ENCODE data around the gene TNFRSF11A. TPM values are rescaled to one million over a fixed set of nuclear protein-coding genes. Genes with fewer than 3 reads are reported as not detected.

TNFRSF11A gene
- total RNA-seq, 1 donor from 2014 or later: 89.9 TPM

DNA sequence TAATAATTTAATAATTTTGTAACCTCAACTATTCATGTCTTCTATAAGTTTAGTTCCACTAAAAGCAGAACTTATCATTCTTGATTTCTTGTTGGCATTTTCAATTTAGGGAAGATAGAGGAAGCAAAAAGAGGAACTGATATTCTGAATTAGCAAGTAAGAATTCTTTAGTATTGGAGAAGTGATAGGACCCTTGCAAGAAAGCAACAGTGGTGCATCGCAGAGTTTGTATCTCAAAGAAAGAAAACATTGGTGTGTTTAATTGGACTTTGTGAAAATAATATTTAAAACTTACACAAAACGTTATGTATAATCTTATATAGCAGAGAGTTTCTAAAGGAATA lies 36.5 kb upstream of the TNFRSF11A start:
- DNase-seq (ENCODE audit: low spot score): no peak
- no peaks in the 10 kb centered on the region for H3K4me1 Mint-ChIP-seq (ENCODE audit: unreplicated experiment)
- TF ChIP-seq CTCF (IDR thresholded peaks at IDR 0.05; ENCODE audit: unreplicated experiment): no peak
- no peaks in the 10 kb centered on the region for H3K9me3 Mint-ChIP-seq (ENCODE audit: unreplicated experiment)
- H3K4me3 Mint-ChIP-seq (ENCODE audit: unreplicated experiment): no peak overlapping the region
- H3K36me3 Mint-ChIP-seq (ENCODE audit: low read depth, unreplicated experiment): peaks cover 5% of the 10 kb centered on the region
- H3K27me3 Mint-ChIP-seq (ENCODE audit: unreplicated experiment): peaks cover 3% of the 10 kb centered on the region
- no peak overlapping the region for H3K27ac Mint-ChIP-seq (ENCODE audit: unreplicated experiment)

- Mint-ChIP-seq H3K27ac (ENCODE audit: unreplicated experiment) (no peak overlapping the region), H3K9me3 (ENCODE audit: unreplicated experiment) (no peaks in the 10 kb centered on the region), H3K4me1 (ENCODE audit: unreplicated experiment) (no peaks in the 10 kb centered on the region), H3K4me3 (ENCODE audit: unreplicated experiment) (no peak overlapping the region), H3K27me3 (ENCODE audit: unreplicated experiment) (peaks cover 3% of the 10 kb centered on the region), H3K36me3 (ENCODE audit: low read depth, unreplicated experiment) (peaks cover 5% of the 10 kb centered on the region)
- TF ChIP-seq CTCF (IDR thresholded peaks at IDR 0.05; ENCODE audit: unreplicated experiment): no peak
- DNase-seq (ENCODE audit: low spot score): no peak
Measured at GRCh38 chr18:62289047-62289446, 36.1 kb upstream of the TNFRSF11A start.

DNA sequence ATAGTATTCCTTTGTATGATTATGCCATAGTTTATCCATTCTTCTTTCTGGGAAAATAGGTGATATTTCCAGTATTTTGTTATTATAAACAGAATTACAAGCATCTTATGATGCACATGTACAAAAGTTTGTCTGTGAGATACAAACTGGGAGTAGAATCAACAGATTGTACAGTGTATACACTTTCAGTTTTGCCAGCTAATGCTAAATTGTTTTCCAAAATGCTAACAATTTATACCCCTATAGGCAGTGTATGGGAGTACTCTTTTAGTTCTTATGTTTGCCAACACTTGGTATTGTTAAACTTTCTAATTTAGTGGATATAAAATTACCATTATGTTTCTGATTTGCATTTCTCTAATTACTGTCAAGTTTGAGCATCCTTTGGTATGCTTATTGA lies 31.0 kb upstream of the TNFRSF11A start:
- Mint-ChIP-seq H3K36me3 (ENCODE audit: low read depth, unreplicated experiment) (no peaks in the 10 kb centered on the region), H3K9me3 (ENCODE audit: unreplicated experiment) (no peaks in the 10 kb centered on the region), H3K27ac (ENCODE audit: unreplicated experiment) (no peak overlapping the region), H3K4me3 (ENCODE audit: unreplicated experiment) (no peak overlapping the region), H3K4me1 (ENCODE audit: unreplicated experiment) (no peaks in the 10 kb centered on the region), H3K27me3 (ENCODE audit: unreplicated experiment) (no peaks in the 10 kb centered on the region)
- DNase-seq (ENCODE audit: low spot score): no peak
- no peak for TF ChIP-seq CTCF (IDR thresholded peaks at IDR 0.05; ENCODE audit: unreplicated experiment)

DNA sequence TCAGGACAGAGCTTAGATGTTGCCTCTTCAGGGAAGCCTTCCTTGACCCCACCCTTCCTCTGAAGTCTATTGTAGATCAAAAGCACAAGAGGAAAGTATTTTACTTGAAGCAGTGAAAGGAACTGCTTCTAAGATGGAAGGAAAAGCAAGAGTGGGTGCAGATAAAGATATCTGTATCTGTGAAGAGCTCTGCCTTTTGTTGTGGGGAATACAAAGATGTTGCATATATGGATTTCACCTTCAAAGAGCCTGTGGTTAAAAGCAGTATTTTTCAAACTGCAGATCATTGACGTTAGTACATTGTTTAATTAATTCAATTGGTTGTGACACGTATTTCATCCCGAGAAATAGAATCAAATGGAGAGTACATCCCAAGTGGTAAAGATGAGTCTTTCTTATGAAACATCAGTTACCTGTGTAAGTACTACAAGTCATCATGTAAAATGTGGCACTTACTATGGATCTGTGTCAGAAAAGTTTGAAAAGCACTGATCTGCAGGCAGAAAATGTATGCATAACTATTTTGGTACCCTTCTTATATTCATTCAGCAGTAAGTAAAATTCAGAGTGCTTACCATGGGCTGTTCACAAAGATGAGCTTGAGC lies 24.6 kb upstream of the TNFRSF11A start:
- Mint-ChIP-seq H3K27me3 (ENCODE audit: unreplicated experiment) (no peaks in the 10 kb centered on the region), H3K4me1 (ENCODE audit: unreplicated experiment) (peaks cover 6% of the 10 kb centered on the region), H3K9me3 (ENCODE audit: unreplicated experiment) (no peaks in the 10 kb centered on the region), H3K4me3 (ENCODE audit: unreplicated experiment) (no peak overlapping the region), H3K36me3 (ENCODE audit: low read depth, unreplicated experiment) (peaks cover 5% of the 10 kb centered on the region), H3K27ac (ENCODE audit: unreplicated experiment) (no peak overlapping the region)
- no peak for DNase-seq (ENCODE audit: low spot score)
- TF ChIP-seq CTCF (IDR thresholded peaks at IDR 0.05; ENCODE audit: unreplicated experiment): no peak

DNA sequence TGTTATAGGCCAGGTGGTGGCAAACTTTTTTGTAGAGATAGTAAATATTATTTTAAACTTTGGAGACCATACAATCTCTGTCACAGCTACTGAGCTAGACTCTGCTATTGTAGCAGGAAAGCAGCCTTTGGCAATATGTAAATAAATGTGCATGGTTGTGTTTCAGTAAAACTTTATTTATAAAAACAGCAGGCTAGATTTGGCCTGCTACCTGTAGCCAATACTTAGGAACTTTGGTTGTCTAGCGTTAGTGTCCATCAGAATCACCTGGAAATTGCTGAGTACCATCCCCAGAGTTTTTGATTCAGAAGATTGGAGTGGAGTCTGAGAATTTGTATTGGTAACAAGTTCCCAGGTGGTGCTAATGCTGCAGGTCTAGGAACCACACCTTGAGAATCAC lies 23.8 kb upstream of the TNFRSF11A start:
- Mint-ChIP-seq H3K4me1 (ENCODE audit: unreplicated experiment) (peaks cover 6% of the 10 kb centered on the region), H3K4me3 (ENCODE audit: unreplicated experiment) (no peak overlapping the region), H3K27me3 (ENCODE audit: unreplicated experiment) (no peaks in the 10 kb centered on the region), H3K9me3 (ENCODE audit: unreplicated experiment) (no peaks in the 10 kb centered on the region), H3K36me3 (ENCODE audit: low read depth, unreplicated experiment) (peaks cover 5% of the 10 kb centered on the region), H3K27ac (ENCODE audit: unreplicated experiment) (no peak overlapping the region)
- no peak for TF ChIP-seq CTCF (IDR thresholded peaks at IDR 0.05; ENCODE audit: unreplicated experiment)
- DNase-seq (ENCODE audit: low spot score): no peak

All from endothelial cell (in vitro differentiated cells).